ENCODE measurements around the gene ATF7. TPM values are rescaled to one million over a fixed set of nuclear protein-coding genes. Genes with fewer than 3 reads are reported as not detected.

The ATF7 gene
- total RNA-seq, 1 experiment from 2014 or later, result 8.5 TPM

DNA sequence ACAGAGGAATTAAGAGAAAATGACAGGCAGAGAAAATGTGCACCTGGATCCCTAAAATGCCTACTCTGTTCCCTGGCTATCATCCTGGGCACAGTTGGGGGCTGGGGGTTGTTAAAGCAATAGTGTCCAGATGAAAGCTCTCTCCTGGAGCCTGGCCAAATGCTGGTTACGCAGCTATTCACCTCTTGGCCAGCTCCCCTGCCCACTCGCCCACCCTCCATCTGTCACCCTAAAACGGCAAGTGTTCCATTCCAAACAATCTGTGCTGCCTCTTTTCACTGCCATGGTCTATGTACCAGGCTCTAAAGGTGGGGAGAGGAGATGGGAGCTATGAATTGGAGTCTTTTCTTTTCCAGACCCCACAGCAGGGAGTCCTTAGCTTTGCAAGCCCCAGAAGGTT is 94.2 kb downstream of the ATF7 start:
- DNase-seq (ENCODE audit: low read depth), result no peak

DNA sequence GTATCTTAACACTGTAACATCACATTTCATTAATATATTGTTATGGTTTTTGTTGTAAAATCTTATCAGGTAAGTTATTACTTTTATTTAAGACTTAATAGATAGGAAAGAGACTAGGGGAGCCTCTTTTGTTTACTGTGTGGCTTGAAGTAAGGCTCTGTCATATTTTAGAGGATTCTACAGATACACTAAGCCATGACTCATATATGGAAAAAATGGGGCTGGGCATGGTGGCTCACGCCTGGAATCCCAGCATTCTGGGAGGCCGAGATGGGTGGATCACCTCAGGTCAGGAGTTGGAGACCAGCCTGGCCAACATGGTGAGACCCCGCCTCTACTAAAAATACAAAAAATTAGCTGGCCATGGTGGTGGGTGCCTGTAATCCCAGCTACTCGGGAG is 95.3 kb downstream of the ATF7 start:
- peak; percentile 68 for DNase-seq (ENCODE audit: low read depth)

DNA sequence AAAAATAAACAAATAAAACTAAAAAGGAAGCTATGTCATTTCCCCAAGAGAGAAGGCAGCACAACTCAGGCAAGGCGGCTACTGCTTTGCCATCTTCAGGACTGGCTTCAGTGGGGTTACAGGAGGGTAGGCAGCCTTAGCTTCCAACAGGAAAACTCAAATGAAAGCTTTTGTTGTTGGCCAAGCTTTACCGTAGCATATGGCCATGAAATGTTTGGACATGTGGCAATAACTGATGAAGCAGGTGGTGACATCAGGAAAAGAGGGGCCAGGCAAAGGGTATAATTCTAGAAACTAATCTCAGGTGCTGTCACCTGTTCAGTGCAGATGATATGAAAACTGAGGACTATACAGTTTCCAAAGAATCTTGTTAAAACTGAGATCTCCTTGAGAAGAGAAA is 96.1 kb downstream of the ATF7 start:
- DNase-seq (ENCODE audit: low read depth), result no peak

DNA sequence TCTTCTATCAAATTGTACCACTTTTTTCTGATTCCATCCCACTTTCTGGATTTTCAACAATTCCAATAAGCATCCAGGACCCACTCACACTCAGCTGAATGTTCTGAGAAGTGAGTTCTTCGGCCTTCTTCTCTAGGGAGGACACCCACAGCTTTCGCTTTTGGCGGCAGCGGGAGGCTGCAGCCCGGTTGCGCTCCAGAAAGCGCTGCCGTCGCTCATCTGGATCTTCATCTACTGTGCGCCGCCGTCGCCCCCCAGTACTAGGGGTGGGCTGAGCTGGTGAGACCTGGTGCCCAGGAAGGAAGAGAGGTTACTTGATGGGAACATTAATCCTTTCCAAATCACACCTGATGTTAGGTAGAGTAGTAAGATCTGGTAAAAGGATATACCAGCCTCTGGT is 101.7 kb downstream of the ATF7 start:
- no peak for DNase-seq (ENCODE audit: low read depth)

DNA sequence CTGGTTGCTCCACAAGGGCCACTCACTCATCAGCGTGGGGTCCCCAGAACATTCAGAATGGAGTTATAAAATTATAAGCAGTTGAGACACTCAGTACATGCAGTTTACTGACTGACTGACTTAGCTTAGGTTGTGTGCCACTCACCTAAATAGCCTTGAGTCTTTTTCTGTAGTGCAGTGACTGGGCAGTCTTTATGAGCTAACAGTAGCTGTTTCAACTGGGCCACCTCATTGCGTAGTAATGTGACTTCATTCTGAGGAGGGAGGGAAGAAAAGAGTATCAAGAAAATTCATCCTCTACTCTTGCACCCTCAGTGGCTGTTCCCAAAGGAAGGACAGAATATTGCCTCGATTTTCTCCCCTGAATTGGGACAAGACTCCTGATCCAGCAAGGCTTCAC is 103.1 kb downstream of the ATF7 start:
- no peak for DNase-seq (ENCODE audit: low read depth)

DNA sequence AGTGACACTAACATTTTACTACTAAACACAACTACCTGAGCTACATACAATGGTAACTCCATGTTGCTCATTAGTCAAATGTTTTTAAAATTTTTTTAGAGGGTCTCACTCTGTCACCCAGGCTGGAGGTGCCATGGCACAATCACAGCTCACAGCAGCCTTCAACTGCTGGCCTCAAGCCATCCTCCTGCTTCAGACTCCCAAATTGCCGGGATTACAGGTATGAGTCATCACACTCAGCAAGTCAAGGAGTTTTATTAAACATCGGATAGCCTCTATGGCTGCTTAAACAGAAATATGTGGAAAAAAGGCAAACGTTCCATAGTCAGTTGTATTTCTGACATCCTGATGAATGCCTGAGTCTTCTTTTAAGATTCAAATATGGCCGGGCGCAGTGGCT is 107.8 kb downstream of the ATF7 start:
- DNase-seq (ENCODE audit: low read depth), result peak; percentile 23

DNA sequence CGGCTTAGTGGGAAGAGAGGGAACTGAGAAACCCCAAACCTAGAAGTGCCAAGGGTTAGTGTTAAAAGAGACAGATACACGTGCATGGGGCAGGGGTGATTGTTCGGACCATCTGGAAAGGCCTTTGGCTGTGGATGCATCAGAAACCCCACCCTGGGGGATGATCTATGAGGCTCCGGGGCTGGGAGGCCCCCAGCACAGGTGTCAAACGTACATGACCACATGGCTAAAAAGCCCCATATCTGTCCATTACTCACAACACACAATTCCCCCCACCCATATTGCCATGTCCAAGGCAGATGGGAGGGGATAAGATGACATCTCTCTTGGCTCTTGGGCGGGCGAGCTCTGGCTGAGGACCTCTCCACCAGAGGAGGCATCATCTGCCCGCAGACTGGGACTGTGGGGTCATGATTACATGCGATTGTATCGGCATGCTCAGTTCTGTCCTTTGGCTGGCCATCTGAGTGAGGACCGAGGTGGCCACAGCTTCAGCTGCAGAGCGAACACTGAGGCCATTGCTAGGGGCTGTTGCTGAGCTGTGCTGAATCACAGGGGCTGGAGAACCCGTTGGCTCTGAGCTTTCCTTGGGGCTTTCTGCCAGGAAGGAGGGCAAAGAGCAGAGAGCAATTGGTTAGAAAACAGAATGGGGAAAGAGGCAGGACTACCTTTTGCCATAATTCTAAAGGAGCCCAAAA is 109.3 kb downstream of the ATF7 start:
- no peak for DNase-seq (ENCODE audit: low read depth)

DNA sequence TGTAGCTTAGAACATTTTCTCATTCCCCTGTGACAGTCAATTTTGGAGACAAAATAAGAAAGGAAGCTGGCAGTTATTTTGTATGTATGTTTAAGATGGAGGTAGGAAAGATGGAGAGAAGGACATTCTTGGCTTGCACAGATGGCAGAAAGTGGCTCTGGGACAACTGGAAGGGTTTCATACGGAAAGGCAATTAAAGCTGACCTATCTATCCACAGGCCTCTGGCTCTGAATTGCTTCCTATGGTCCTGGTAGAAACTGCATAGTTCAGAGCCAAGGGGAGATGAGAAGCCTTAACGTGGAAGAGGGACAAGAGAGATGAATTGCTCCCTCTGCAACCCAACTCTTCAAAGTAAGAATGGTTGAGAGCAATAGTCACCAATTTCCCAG is 110.9 kb downstream of the ATF7 start:
- no peak for DNase-seq (ENCODE audit: low read depth)

DNA sequence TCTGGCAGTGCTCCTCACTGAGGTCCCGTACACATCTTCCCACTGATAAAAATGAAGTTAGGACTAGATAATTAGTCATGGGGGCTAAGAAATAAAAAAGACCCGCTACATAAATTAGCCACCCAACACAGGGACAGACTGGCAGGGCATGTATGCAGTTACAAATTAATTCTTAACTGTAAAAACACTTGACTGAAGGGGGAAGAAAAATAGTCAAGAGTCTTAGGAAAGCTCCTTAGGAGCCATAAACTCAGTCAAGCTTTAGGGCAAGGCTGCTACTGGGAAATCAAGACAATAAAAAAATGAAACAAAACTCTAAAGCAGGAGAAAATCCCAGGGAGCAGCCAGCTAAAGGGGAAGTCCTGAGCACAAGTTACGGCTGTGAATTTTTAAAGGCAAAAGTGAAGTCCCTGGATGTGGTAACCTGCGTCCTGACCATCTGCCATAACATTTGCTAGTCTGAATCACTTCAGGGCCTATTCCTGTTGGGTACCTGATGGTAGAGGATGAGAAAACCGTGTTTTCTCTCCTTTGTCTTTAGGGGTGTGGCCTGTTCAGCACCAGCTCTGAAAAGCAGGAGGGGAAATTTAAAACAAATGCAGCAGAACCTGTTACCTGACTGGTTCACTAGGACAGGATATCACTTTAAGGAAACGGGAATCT is 111.4 kb downstream of the ATF7 start:
- DNase-seq (ENCODE audit: low read depth), result no peak

DNA sequence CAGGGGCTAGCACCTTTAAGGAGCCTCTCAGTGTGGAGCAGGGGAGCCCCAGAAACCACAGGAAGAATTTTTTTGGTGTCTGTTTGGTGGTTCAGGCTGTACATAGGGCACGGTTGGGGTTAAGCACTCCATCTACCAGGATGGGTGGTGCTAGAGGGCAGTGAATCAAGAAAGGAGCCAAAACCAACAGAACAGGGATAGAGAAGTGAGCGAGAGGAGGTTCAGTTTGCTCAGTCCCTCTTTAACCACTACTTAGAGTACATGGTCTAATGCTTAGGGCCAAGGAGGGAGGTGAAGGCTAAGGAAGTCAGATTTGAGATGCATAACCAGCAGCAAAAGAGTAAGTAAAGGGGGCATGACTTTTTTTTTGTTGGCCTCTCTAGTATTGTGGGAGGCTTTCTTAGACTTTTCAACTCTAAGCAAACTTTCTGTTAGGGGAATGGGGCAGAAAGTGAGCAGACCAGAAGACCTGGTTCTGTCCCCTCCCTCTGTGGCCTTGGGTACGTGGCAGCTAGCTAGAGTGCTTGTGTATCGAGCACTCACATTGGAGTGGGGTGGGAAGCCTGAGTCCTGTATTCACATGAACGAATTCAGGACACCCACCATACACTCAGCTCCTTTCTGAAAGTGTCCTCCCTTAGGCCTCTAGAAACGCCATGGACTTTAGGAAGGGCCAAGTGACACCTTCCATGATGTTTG is 112.3 kb downstream of the ATF7 start:
- DNase-seq (ENCODE audit: low read depth), result no peak

DNA sequence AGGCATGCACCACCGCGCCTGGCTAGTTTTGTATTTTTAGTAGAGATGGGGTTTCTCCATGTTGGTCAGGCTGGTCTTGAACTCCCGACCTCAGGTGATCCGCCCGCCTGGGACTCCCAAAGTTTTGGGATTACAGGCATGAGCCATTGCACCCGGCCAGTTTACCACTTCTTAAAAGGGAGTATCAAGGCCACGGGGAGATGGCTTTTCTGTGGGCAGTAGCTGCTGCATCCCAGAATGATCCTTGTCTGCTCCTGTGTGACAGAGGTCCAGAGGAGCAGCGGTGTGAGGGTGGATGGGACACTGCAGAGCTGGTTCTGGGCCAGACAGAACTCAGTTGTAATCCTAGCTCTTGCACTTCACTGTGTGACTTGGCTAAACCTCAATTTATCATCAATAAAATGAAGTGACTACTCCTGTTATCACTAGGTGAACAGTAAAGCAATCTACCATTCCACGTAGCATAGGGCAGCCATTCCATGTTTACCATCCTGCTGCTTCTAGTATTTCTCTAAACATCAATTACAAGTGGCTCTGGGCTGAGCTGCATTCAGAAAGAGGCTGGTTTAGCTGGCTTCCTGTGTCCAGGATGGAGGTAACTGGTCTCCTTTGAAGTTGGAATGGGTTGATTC is 115.9 kb downstream of the ATF7 start:
- no peak for DNase-seq (ENCODE audit: low read depth)

DNA sequence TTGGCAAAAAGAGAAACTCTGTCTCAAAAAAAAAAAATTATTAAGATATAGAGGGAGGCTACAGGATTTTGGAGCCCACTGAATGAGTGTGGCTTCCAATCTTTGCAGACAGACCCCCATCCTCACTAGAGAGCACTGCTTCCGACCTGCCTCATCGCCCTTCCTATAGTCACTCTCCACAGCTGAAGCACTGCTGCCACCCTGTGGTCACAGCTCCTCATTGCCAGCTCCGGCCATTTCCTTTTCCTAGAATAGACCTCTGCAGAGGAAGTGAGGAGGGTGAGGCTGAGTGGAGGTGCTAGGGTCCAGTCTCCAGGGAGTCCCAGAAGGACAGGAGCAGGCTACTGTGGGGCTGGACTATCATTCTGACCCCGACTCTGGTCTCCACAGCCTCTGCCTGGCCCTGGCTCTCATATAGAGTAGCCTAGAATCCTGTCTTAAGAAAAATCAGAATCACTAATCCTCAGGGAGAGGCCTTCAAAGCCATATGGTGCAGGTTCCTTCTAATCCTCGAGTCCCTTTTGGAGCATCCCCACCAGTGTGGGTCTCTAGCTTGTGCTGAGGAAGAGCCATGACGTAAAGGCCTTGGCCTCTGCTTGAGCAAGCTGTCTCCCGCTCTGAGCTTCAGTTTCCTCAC is 117.5 kb downstream of the ATF7 start:
- peak; percentile 87 for DNase-seq (ENCODE audit: low read depth)

DNA sequence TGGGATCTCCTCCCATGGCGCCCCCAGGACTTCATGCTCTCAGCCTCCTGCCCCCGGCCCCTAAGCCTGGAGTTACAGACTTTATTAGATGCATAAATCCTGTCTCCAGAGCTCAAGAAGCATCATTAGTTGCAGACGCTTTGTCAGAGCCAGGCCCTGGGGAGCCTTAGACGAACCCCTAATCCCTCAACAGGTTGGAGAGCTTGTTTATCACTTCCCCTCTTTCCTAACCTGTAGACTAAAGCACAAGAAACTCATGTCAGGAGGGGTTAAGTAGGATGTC is 118.6 kb downstream of the ATF7 start:
- no peak for DNase-seq (ENCODE audit: low read depth)

DNA sequence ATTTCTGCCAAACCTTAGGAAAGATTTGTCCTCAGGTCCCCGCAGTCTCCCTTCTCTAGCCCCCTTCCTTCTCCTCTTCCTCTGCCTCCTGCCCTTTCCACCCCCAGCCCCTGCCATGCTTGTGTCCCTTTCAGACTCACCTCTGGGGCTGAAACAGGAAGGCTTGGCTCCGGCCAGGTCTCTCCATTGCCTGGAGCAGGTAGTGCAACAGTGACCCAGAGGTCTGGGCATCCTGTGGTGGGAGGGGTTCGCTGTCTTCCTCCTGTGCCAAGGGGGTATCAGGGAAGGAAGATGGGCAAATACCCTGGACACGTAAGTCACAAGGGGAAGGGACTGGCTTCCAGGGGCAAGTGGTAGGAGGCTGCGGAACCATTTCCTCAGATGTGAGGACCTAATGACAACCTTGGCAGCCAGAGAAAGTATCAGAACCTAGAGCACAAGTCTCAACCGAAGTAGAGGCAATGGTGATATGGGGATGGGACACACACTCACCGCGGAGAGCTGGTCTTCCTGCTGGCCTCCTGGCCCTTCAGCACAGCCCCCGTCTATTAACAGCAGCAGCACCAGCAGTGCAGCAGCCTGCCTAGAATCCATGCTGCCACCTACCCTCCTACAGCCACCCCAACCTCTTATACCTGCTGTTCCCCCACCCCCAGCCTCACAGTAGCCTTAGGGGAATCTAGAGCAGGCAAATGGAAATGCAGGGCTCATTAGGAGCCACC is 119.1 kb downstream of the ATF7 start, which contains the start of gene NPFF:
Gene NPFF, minus strand, starts transcription at position 604 of the 722 bp plus-strand sequence. Its CDS starts 10 bp downstream, at position 594.
- no peak for DNase-seq (ENCODE audit: low read depth)

DNA sequence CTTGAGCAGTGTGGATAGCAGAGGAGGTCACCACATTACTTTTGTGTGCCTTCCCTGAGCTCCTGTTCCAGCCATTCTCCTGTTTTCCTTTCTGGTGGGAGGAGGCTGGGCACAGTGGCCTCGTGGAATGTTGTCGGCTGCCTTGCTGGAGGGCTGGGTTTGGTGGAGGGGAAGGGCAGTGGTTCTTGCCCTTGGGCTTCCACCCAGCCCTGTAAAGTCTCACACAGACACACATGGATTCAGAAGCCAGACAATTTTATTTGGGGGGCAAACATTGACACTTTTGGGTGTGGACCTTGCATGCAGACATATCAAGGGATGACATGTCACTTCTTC is 119.8 kb downstream of the ATF7 start:
- DNase-seq (ENCODE audit: low read depth), result no peak

DNA sequence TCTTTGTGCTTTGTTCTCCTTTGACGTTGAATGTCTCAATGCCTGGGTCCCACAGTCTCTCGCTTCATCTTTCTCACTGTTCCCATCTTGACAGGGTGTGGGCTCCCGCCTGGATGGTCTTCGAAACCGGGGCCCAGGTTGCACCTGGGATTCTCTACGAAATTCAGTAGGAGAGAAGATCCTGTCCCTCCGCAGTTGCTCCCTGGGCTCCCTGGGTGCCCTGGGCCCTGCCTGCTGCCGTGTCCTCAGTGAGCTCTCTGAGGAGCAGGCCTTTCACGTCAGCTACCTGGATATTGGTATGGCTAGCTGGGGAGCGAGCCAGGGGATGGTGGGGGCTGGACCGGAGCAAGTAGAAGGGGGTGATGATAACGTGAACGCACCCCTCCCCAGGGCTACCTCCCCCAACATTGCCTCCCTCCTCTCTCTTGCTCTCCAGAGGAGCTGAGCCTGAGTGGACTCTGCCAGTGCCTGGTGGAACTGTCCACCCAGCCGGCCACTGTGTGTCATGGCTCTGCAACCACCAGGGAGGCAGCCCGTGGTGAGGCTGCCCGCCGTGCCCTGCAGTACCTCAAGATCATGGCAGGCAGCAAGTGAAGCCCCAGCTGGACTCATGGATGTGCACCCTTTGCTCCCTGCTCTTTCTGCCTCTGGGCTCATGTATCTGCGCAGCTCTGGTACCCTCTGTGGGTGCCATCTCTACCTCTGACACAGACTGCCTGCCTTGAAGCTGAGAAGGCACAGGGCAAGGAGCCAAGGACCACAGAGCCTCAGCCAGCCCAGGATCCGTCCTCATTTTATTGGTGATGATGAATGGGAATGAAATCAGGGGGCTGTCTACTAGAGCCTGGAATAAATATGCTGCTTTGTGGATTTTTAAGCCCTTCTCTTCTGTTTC is 120.4 kb downstream of the ATF7 start:
- DNase-seq (ENCODE audit: low read depth), result no peak

DNA sequence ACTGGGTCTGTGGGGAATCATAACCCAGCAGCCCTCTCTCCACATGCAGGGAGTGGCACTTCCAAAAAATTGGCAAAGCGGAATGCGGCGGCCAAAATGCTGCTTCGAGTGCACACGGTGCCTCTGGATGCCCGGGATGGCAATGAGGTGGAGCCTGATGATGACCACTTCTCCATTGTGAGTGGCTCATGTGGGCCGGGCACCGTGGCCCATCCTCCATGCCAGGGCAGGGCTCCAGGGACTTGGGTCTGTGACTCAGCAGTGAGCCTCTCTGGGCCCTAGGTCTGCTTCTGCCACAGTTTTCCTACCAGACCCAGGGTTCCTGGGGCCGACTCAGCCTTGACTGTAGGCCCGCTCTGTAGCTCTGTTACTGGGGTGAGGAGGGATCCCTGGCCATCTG is 121.1 kb downstream of the ATF7 start:
- DNase-seq (ENCODE audit: low read depth), result peak; percentile 68

DNA sequence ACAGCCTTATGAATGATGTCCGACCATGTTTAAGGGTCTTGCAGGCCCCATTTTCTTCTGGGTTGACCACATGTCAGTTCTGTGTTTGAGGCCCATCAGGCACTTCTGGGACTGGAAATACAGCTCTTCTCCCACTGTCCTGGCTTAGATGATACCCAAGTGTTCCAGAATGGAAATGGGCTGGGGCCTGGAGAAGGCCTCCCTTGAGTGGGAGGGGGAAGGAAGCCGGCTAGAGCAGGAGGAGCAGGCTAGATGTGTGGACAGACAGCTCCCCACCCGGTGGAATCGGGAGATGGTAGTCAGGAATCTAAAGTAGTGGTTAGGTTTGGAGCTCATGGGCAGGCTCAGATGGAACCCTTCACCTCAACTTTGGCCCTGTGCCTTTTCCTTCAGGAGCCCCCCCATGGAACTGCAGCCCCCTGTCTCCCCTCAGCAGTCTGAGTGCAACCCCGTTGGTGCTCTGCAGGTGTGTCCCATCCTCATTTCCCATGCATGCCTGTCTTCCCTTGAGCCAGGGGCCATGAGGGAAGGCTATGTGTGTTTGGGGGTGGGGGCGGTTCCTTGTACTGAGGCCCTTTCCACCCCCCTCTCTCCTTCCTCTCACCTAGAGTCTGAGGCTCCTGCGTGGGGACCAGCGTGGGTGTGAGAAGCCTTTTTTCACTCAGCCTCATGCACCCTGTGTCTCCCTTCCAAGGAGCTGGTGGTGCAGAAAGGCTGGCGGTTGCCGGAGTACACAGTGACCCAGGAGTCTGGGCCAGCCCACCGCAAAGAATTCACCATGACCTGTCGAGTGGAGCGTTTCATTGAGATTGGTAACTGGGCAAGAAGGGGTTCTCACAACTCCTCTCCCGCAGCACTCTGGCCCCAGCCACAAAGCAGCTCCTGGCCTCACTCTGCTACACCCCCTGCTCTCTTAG is 121.9 kb downstream of the ATF7 start:
- no peak for DNase-seq (ENCODE audit: low read depth)

Measured in HT1080 (cell line).